Loucy (cell line): ENCODE results near the gene FAIM2.

Experiments used
- EZH2phosphoT487 ChIP-seq: fragments of 200-600 bp; IDR thresholded peaks from 2 replicates; pipeline ENCODE4 v1.6.1; 2018; ENCODE audit warnings: antibody characterized with exemption, mild to moderate bottlenecking, moderate library complexity, borderline replicate concordance
- TF ChIP-seq, protein P1 (sequence below): fragments of 200-600 bp; sonication (generic); conservative IDR thresholded peaks from 2 replicates; pipeline ENCODE4 v1.5.1; 2014; ENCODE audit warnings: mild to moderate bottlenecking, antibody characterized with exemption, low read length

DNA sequence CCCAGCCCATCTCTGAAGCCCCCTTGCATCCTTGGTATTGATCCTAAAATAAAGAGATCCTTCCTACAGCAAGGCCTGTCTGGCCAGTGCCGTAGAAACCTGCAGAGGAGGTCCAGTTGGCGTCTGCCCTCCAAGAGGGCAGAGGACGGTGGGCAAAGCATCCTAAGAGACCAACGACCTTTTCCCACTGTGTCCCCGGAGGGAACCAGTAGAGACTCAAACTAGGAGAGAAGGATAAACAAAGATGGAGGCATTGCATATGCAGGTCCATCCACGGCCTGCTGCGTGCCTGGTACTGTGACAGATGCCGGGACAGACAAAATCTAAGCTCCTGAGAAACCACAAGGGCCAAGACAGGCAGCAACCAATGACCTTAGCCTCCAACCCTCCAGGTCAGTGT is 79.3 kb downstream of the FAIM2 start:
- TF ChIP-seq, protein P1, sequence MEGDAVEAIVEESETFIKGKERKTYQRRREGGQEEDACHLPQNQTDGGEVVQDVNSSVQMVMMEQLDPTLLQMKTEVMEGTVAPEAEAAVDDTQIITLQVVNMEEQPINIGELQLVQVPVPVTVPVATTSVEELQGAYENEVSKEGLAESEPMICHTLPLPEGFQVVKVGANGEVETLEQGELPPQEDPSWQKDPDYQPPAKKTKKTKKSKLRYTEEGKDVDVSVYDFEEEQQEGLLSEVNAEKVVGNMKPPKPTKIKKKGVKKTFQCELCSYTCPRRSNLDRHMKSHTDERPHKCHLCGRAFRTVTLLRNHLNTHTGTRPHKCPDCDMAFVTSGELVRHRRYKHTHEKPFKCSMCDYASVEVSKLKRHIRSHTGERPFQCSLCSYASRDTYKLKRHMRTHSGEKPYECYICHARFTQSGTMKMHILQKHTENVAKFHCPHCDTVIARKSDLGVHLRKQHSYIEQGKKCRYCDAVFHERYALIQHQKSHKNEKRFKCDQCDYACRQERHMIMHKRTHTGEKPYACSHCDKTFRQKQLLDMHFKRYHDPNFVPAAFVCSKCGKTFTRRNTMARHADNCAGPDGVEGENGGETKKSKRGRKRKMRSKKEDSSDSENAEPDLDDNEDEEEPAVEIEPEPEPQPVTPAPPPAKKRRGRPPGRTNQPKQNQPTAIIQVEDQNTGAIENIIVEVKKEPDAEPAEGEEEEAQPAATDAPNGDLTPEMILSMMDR, result no peak
- TF ChIP-seq EZH2phosphoT487, result no peak
